ENCODE data around the gene FMN1.

FMN1 gene

GRCh38 chr15:33026614-33027013, 167.9 kb downstream of the FMN1 start:
- TF ChIP-seq CTCF (IDR thresholded peaks at IDR 0.05) = no peak

- TF ChIP-seq CTCF (IDR thresholded peaks at IDR 0.05) = no peak
These were observed 171.9 kb downstream of the FMN1 start for GRCh38 chr15:33022629-33023028.

- TF ChIP-seq CTCF (IDR thresholded peaks at IDR 0.05) = peak; percentile 82
These were observed 172.6 kb downstream of the FMN1 start for GRCh38 chr15:33021806-33022389.

- no peak for TF ChIP-seq CTCF (IDR thresholded peaks at IDR 0.05)
These were observed 175.0 kb downstream of the FMN1 start for GRCh38 chr15:33019354-33019981.

GRCh38 chr15:33016405-33017024, 178.0 kb downstream of the FMN1 start:
- no peak for TF ChIP-seq CTCF (IDR thresholded peaks at IDR 0.05)

- no peak for TF ChIP-seq CTCF (IDR thresholded peaks at IDR 0.05)
These were observed 179.9 kb downstream of the FMN1 start for GRCh38 chr15:33014586-33014985.

- TF ChIP-seq CTCF (IDR thresholded peaks at IDR 0.05) = no peak
These were observed 180.6 kb downstream of the FMN1 start for GRCh38 chr15:33013827-33014445.
